GM21737 (cell line): ENCODE data around the gene GCC1.
A peak's percentile ranks its signal among the peaks of the same experiment; 100 is the strongest.
"Not testable (repeated sequence)": the region's sequence is repeated elsewhere in the genome, so short reads cannot be mapped to it uniquely, and the experiment has no call there.

Source experiments
- ATAC-seq: cut with Tn5 transposase; IDR thresholded peaks from one replicate; pipeline ENCODE4 v1.9.1; 2021; ENCODE audit warnings: mild to moderate bottlenecking, moderate library complexity; ENCODE audit not compliant: unreplicated experiment

The GCC1 gene

GRCh38 chr7:127589896-127590295 lies 4.5 kb upstream of the GCC1 start:
- ATAC-seq = no peak

DNA sequence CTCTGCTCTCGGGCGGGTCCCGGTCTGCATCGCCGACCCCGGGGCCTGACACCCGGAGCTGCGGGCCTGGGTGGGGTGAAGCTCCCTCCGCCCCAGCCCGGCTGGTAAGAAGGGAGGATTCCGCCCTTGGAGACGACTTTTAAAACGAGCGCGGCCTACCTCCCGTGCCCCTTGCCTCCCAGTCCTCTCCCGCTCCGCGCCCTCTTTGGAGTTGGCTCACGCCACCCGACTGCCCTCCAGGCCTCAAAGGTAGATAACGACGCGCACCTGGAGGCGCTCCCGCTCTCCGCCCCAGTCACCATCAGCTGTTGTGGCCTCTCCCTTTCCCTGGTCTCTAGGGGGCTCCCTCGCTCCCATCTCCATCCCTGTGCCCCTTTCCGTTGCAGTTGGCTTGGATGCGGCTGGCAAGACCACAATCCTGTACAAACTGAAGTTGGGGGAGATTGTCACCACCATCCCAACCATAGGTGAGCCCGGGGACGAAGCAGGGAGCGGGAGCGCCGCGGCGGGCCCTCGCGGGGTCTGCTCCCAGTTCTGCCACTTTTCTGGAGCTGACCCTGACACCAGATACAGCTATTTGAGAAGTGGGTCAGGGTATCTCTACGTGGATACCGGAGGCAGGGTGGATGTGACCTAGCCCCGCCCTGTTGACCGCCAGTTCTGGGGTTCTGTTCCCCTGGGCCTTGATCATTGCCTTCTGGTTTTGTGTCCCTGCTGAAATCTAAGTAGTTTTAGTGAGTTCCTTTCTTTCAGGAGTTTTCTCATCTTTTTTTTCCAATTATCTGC lies 3.5 kb upstream of the GCC1 start:
- peak; percentile 11 for ATAC-seq

DNA sequence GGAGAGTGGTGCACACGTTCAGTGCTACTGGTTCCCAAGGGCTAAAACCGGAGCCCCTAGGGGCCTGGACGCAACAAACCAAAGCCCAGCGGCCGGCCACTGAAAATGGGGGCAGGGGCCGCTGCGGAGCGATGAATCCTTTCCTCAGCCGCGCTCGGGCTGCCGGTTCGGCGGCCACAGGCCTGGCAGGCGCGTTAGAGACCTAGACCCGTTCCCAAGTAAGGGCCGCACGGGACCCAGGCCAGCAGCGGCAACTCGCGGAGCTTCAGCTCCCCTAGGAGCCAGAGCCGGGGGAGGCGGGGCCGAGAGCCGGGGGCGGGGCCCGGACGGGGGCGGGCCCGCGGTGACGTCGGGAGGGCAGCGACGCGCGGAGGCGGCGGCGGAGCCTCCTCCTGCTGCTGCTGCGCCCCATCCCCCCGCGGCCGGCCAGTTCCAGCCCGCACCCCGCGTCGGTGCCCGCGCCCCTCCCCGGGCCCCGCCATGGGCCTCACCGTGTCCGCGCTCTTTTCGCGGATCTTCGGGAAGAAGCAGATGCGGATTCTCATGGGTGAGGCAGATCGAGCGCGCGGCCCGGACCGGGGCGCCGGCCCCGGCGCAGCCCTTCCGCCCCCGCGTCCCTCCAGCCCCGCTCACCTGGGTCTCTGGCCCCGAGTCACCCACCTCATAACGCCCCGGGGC lies 2.8 kb upstream of the GCC1 start, which contains the start of gene ARF5:
Gene ARF5, plus strand, starts transcription at position 393 of the 678 bp plus-strand sequence. Its CDS starts 88 bp downstream, at position 481.
- peak; percentile 84 for ATAC-seq

GRCh38 chr7:127587663-127588018 lies 2.2 kb upstream of the GCC1 start:
- ATAC-seq = no peak

DNA sequence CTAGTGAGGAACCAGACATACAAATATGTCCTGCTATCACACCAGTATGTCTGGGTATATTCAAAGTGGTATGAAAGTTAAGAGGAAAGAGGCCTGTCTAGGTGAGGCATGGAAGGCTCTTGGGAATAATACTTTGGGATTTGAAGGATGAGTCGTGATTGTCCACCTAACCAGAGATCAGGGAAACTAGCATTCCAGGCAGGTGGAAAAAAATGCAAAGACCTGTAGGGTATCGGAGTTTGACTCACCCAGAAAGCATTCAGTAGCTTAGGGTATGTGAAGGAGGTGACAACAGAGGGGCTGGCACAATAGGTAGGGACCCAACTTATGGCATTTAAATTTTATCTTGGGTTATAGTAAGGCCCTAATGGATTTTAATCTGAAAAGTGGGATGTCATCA lies 950 bp upstream of the GCC1 start:
- ATAC-seq = no peak

GRCh38 chr7:127584648-127585043 lies 750 bp downstream of the GCC1 start:
- ATAC-seq = no peak

DNA sequence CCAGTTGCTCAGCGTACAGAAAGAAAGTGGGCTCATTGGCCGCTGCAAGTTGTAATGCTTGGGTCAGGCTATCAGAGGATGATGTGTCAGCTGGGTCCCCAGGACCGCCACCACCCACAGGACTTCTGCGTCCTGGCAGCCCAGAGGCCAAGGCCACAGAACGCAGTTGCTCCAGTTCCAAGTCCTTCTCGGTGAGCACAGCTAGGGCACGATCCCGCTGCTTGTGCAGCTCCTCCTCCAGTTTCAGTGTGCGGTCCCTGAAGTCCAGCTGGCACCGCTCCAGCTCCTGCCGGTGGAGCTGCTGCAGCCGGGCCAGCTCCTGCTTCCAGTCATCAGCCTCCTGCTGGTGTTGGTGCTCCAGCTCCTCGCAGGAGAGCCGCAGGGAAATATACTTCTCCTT lies 3.0 kb downstream of the GCC1 start:
- no peak for ATAC-seq

GRCh38 chr7:127581716-127582115 lies 3.7 kb downstream of the GCC1 start:
- no peak for ATAC-seq

DNA sequence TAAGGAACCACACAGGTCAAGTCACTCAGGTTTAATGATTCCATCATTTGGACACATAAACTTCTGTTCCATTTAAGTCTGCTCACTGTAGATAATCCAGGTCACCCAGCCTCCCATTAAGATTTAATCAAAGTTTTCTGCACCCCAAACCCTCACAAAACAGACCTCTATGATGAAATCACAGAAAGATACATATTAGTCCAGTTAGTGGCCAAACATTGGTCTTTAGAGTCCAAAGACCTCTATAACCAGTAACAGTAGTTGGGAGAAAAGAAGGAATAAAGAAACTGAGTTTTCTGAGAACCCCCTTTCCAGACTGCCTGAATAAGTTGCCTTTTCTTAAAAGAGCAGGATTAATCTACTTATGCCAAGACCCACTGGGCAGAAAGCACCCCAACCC lies 4.8 kb downstream of the GCC1 start:
- no peak for ATAC-seq

DNA sequence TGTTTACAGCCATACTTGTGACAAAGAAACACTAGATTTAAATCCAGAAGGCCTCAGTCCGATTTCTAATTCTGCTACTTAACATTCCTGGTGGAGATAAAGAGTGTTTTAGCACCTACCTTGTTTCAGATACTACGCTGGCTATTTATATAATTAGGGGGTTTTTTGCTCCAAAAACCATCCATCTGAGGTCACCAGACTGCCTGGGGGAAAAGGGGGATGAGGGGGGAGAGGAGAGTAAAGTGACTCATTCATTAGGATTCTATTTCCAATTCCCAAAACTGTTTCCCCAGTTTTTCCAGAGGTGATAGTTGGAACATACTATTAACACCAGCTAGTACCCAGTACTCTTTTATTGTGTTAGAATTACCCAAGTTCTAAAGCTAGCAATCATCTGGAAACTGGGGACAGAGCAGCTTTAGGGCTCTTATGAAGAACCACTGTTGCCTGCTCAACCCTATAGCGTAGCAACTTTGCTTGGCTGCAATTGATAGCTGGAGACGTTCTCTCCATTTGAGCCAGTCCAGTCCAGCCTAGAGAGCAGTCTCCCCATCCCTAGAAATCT lies 6.6 kb downstream of the GCC1 start:
- no peak for ATAC-seq

DNA sequence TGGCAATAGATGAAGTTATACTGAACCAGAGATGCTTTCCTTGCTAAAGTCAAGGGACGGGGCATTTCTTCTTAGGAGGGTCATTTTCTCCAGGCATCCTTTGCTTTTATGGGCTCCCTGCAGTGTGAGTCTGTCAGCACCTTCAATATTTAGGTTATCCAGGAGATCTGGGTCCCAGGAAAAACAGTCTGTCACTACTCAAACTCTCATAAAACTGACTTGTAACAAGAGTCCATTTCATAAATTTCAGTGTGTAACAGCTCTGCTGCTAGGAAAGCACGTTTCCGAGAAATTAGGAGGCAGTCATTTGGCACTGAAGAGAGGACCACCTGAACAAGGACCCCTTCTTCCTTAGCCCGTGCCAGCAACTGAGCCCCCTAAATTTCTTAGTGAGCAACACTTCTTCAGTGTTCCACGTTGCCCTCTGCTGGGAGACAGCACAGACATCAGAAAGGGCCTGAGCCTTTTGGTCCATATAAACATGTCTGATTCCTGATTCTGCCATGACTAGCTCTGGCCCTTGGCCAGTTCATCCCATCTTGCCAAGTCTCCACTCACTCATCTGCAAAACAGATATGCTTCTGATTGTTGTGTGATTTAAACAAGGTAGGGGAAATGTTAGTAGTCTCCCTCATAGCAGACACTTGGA lies 7.2 kb downstream of the GCC1 start:
- ATAC-seq = no peak

DNA sequence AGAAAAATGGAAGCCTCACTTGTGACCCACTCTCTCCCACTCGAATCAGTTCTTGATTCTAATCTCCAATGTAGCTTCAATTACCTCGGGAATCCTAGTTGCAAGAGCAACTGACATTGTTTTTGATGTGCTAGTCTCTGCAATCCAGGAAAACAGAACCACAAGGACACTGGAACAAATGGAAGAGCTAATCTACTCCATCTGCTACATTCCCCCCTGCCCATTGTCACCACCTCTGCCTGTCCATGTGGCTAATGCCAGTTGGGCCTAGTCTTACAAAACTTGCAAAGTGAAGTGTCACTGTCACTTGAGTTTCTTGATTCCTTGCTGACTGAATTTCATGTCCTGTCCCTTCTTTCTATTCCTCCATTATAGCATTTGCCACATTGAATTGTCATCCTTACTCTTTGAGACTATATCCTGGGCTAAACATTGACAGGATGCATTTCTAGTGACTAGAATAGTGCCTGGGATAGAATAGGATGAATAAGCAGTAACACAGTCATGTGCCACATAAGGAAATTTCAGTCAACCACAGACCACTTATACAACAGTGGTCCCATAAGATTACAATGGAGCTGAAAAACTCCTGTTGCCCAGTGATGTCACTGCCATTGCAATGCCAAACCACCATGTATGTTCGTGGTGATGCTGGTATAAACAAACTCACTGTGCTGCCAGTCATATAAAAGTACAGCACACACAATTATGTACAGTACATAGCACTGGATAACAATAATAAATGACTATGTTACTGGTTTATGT lies 13.5 kb downstream of the GCC1 start:
- ATAC-seq = no peak

DNA sequence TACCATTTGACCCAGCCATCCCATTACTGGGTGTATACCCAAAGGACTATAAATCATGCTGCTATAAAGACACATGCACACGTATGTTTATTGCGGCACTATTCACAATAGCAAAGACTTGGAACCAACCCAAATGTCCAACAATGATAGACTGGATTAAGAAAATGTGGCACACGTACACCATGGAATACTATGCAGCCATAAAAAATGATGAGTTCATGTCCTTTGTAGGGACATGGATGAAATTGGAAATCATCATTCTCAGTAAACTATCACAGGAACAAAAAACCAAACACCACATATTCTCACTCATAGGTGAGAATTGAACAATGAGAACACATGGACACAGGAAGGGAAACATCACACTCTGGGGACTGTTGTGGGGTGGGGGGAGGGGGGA lies 17.4 kb downstream of the GCC1 start:
- ATAC-seq = not testable (repeated sequence)

DNA sequence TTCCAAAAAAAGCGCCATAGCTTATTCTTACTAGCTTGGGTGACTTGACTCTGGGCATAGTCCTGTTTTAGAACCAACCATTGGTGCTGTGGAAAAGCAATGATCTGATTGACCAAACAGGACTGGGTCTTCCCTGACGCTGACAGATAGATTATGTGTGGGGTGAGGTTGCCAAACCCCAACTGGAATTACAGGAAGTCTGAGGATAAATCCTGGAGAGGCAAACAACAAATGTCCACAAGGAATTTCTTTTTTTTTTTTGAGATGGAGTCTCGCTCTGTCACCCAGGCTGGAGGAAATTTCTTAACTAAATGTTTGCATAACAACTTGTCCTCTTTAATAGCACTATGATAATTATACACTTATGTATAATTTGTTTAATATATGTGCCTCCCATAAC lies 19.2 kb downstream of the GCC1 start:
- no peak for ATAC-seq

DNA sequence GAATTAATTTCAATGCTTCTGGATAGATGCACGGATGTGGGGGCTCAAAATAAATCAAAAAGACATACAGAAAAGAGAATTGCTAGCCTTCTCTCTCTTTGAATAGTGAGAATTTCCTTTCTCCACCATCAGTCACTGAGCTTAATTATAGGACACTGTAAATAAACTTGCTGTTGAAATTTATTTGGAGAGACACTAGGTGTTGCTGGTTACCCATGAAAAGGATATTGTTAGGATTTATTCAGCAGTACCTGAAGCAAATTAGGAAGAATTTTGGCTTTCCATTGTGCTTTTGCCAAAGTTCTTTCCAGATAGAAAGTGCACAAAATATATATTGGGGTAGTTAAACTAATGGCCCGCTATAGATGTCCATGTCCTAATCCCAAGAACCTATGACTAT lies 27.6 kb downstream of the GCC1 start:
- no peak for ATAC-seq

DNA sequence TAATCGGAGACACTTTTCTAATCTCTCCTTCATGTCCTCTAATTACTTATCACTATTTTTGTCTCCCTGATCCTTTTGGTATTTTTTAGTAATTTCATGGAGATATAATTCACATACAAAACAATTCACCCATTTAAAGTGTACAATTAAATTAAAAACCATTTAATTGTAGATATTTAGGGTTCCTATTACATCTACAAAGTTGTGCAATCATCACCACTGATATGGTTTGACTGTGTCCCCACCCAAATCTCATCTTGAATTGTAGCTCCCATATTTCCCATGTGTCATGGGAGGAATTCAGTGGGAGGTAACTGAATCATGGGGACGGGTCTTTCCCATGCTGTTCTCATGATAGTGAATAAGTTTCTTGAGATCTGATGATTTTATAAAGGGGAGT lies 29.0 kb downstream of the GCC1 start:
- no peak for ATAC-seq

- ATAC-seq = no peak
Measured at GRCh38 chr7:127551941-127552340, 33.5 kb downstream of the GCC1 start.

DNA sequence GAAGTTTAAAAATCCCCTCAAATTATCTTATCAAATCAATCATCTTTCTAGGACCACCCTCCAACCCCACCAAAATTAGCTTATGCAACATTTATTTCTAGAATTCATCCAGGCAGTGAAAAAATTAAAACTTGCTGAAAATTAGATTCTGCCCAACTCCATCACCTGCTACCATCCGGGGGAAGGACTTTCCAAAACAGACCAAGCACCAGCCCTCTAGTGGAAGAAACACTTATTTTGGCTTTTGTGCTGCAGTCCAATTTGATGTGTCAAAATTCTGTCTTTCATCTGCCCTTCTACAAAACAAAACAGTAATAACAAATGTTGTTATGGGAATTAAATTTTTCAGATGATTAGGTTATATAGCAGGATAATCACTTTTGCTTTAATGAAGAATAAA lies 35.1 kb downstream of the GCC1 start:
- no peak for ATAC-seq

GRCh38 chr7:127546313-127546712 lies 39.1 kb downstream of the GCC1 start:
- ATAC-seq = no peak

DNA sequence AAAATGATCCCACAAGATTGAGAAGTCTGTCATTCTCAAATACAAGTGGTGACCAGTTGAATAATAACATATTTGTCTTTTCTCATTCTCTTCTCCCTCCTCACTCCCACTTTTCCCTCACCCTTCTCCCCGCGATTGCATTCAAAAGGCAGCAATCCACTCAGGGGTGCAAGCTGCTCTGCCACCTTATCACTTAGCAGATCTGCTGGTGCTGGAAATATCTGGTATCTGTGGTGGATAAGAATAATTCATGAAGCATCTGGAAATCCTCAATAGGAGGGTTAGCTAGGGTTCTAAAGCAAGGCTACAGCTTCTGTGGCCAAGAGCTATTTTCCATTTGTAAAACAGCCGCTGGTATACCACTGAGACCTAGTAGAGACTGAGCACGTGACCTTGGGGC lies 43.8 kb downstream of the GCC1 start:
- ATAC-seq = no peak

DNA sequence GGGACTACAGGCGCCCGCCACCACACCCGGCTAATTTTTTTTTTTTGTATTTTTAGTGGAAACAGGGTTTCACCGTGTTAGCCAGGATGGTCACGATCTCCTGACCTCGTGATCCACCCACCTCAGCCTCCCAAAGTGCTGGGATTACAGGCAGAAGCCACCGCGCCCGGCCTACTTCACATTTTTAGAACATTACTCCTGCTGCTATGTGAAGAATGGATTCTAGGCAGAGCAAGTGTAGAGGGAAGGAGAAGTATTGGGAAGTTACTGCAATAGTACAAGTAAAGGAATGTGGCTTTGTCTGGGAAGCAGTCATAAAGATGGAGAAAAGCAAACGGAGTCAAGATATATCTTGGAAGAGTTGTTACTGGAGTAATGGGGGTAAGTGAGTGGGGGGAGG lies 44.9 kb downstream of the GCC1 start:
- not testable (repeated sequence) for ATAC-seq
